Endothelial cell of umbilical vein (primary cell): Measurements from ENCODE around the gene CMTM8. TPM values are rescaled to one million over a fixed set of nuclear protein-coding genes. Genes with fewer than 3 reads are reported as not detected.
A peak's percentile ranks its signal among the peaks of the same experiment; 100 is the strongest.

Experiments used
- BruUV-seq: library from RNA; stranded (reverse); fragments of 400-500 nt; replicated peaks from 2 replicates; lab custom pipeline; 2021; lab: Mats Ljungman, UMichigan
- CTCF ChIA-PET: fragments of 300-600, 350-600 bp; sonication (Branson Sonifier 250); formaldehyde crosslinking; loops from one replicate; lab custom pipeline; 2021; ENCODE audit warnings: antibody characterized with exemption, inconsistent platforms; lab: Charles Lee
- POLR2A ChIA-PET: fragments of 300-600, 350-600 bp; sonication (Branson Sonifier 250); formaldehyde crosslinking; loops from one replicate; lab custom pipeline; 2021; ENCODE audit warnings: antibody characterized with exemption, inconsistent platforms; lab: Charles Lee
- DNase-seq: peaks from one replicate; pipeline ENCODE4 v3.0.0-alpha.2; 2011; ENCODE audit warnings: low read depth, low spot score
- FAIRE-seq: peaks from 2 replicates; lab custom pipeline; 2011; peaks lifted over from hg19 to GRCh38; lab: Jason Lieb, UNC
- H2AFZ ChIP-seq: 2 replicates; pipeline ENCODE4 v1.6.0; 2012; ENCODE audit warnings: low read depth, low read length, control low read depth, inconsistent platforms
- H3K27ac ChIP-seq: 2 replicates; pipeline ENCODE4 v1.5.1; 2011; ENCODE audit warnings: low read depth, mild to moderate bottlenecking, control low read depth, low read length, moderate library complexity; ENCODE audit not compliant: insufficient read depth
- H3K27me3 ChIP-seq, 2 experiments: 2 replicates each; pipeline versions ENCODE4 v1.6.0 to v1.6.1; 2011; ENCODE audit warnings: low read length in 2 of 2, mixed read lengths in 1 of 2; ENCODE audit not compliant: control insufficient read depth in 2 of 2, insufficient read depth in 2 of 2
- H3K36me3 ChIP-seq, 2 experiments: 2 replicates in 1 of 2; 3 replicates in 1 of 2; pipeline ENCODE4 v1.5.1; 2011; ENCODE audit warnings: low read length in 2 of 2, mild to moderate bottlenecking in 1 of 2, moderate library complexity in 1 of 2; ENCODE audit not compliant: control insufficient read depth in 2 of 2, insufficient read depth in 2 of 2; ENCODE audit errors: extremely low read depth in 1 of 2
- H3K4me1 ChIP-seq: 3 replicates; pipeline ENCODE4 v1.5.1; 2011; ENCODE audit warnings: mild to moderate bottlenecking, low read length; ENCODE audit not compliant: control insufficient read depth, insufficient read depth; ENCODE audit errors: extremely low read depth
- H3K4me2 ChIP-seq: 2 replicates; pipeline ENCODE4 v1.6.1; 2011; ENCODE audit warnings: low read length, control low read depth, mixed read lengths; ENCODE audit not compliant: insufficient read depth
- H3K4me3 ChIP-seq, 3 experiments: fragments of 200-600 bp in 1 of 3; sonication (generic), shearing (Covaris generic) in 1 of 3; replicated peaks in 1 of 3; 2 replicates each; pipeline ENCODE4 v1.5.1; 2011 to 2016; ENCODE audit warnings: control low read depth in 3 of 3, low read length in 3 of 3, mild to moderate bottlenecking in 2 of 3, inconsistent platforms in 1 of 3, low read depth in 1 of 3, moderate library complexity in 1 of 3; ENCODE audit not compliant: insufficient read depth in 1 of 3
- H3K79me2 ChIP-seq: 2 replicates; pipeline ENCODE4 v1.6.0; 2012; ENCODE audit warnings: low read length, inconsistent platforms; ENCODE audit not compliant: control insufficient read depth, insufficient read depth
- H3K9ac ChIP-seq: replicated peaks from 2 replicates; pipeline ENCODE3; 2011; ENCODE audit warnings: low read length, control low read depth; ENCODE audit not compliant: insufficient read depth; ENCODE audit errors: extremely low read depth
- H3K9me1 ChIP-seq: replicated peaks from 3 replicates; pipeline ENCODE4 v1.6.0; 2011; ENCODE audit warnings: mild to moderate bottlenecking, low read length; ENCODE audit not compliant: control insufficient read depth, insufficient read depth; ENCODE audit errors: extremely low read depth
- H3K9me3 ChIP-seq: replicated peaks from 2 replicates; pipeline ENCODE4 v1.5.1; 2012; ENCODE audit warnings: low read length, inconsistent platforms; ENCODE audit not compliant: control insufficient read depth, insufficient read depth
- H4K20me1 ChIP-seq: replicated peaks from 2 replicates; pipeline ENCODE3; 2011; ENCODE audit warnings: mild to moderate bottlenecking, low read length; ENCODE audit not compliant: control insufficient read depth, insufficient read depth; ENCODE audit errors: extremely low read depth
- CTCF ChIP-seq, 2 donors: IDR thresholded peaks; 1 replicate in 1 of 2; 2 replicates in 1 of 2; pipeline ENCODE4 v1.5.1; 2011; ENCODE audit warnings: low read length in 2 of 2, mild to moderate bottlenecking in 2 of 2, moderate library complexity in 2 of 2, control low read depth in 1 of 2, inconsistent platforms in 1 of 2, low read depth in 1 of 2; ENCODE audit not compliant: insufficient read depth in 1 of 2; ENCODE audit errors: extremely low read depth in 1 of 2
- EZH2 ChIP-seq: IDR thresholded peaks from 2 replicates; pipeline ENCODE4 v1.6.1; 2012; ENCODE audit warnings: borderline replicate concordance, low read depth, mild to moderate bottlenecking, moderate library complexity, low read length, inconsistent platforms; ENCODE audit not compliant: severe bottlenecking
- FOS ChIP-seq: IDR thresholded peaks from 2 replicates; pipeline ENCODE4 v1.6.1; 2011; ENCODE audit warnings: mild to moderate bottlenecking, low read length, moderate library complexity, borderline replicate concordance; ENCODE audit not compliant: insufficient read depth
- GATA2 ChIP-seq: IDR thresholded peaks from 2 replicates; pipeline ENCODE4 v1.7.0; 2011; ENCODE audit warnings: low read depth, mild to moderate bottlenecking, moderate library complexity, mixed read lengths, low read length; ENCODE audit not compliant: insufficient read length, insufficient read depth
- JUN ChIP-seq: IDR thresholded peaks from 2 replicates; pipeline ENCODE4 v1.6.1; 2011; ENCODE audit warnings: borderline replicate concordance, low read depth; ENCODE audit not compliant: insufficient read length, insufficient read depth
- MAX ChIP-seq: IDR thresholded peaks from 2 replicates; pipeline ENCODE4 v1.6.1; 2011; ENCODE audit not compliant: insufficient read depth, insufficient read length
- MYC ChIP-seq: IDR thresholded peaks from one replicate; pipeline ENCODE4 v1.6.1; 2011; ENCODE audit warnings: mild to moderate bottlenecking, low read depth, low read length
- POLR2A ChIP-seq: IDR thresholded peaks from 2 replicates; pipeline ENCODE4 v1.6.1; 2012; ENCODE audit warnings: low read depth, mild to moderate bottlenecking, control low read depth, low read length
- POLR2AphosphoS5 ChIP-seq: IDR thresholded peaks from 2 replicates; pipeline ENCODE4 v1.6.1; 2012; ENCODE audit warnings: low read depth, mild to moderate bottlenecking, control low read depth, low read length, moderate library complexity; ENCODE audit not compliant: insufficient read depth
- dilution Hi-C: fragments of 300-500 bp; cut with MboI; formaldehyde crosslinking; loops from one replicate; pipeline ENCODE4 v1.15.0; 2019; ENCODE audit warnings: low sequenced_read_pairs; ENCODE audit not compliant: extremely low pct_ligation_motif_present
- intact Hi-C: fragments of 100-400 bp; cut with micrococcal nuclease; formaldehyde crosslinking; loops from one replicate; pipeline ENCODE4 v1.10.0; 2022
- polyA plus RNA-seq, 4 experiments: library from polyadenylated mRNA; depleted of rRNA in 3 of 4; stranded (reverse) in 3 of 4; unstranded in 1 of 4; fragments of >200 nt; gene quantifications; 2 replicates each; pipeline versions ENCODE4 v1.2.1 to v1.2.3, GENCODE V29; 2011 to 2012; ENCODE audit warnings: missing spikeins in 1 of 4
- total RNA-seq: library from RNA; stranded (reverse); gene quantifications from 2 replicates; pipeline ENCODE4 v1.2.3, GENCODE V29; 2021

The CMTM8 gene
- total and polyA plus RNA-seq, 2 donors (not counting 3 experiments of a cell fraction or from before 2014, with no cell fraction given): 7.3 to 11.9 TPM

GRCh38 chr3:32193101-32193500 lies 45.4 kb upstream of the CMTM8 start:
- no peaks in the 10 kb centered on the region for H3K9me1 ChIP-seq
- BruUV-seq: no TSS peak
- no peaks in the 10 kb centered on the region for H3K36me3 ChIP-seq
- DNase-seq (no peak), FAIRE-seq (no peak)
- TF ChIP-seq MYC (no peak), GATA2 (no peak), MAX (no peak)
- H2AFZ ChIP-seq: no peak overlapping the region
- H3K27ac ChIP-seq: no peak overlapping the region
- no peak overlapping the region for H3K4me3 ChIP-seq
- no peaks in the 10 kb centered on the region for H3K4me1 ChIP-seq
- H3K4me2 ChIP-seq: no peak overlapping the region
- no peaks in the 10 kb centered on the region for H3K79me2 ChIP-seq
- H3K9ac ChIP-seq: no peak overlapping the region
- dilution Hi-C loops: no loop called here
- intact Hi-C loops: no loop called here
- peaks cover 0 to 7% of the 10 kb centered on the region in 2 experiments for H3K27me3 ChIP-seq
- H3K9me3 ChIP-seq: no peaks in the 10 kb centered on the region
- ChIA-PET POLR2A (no interaction called here), CTCF (interaction anchor here (1.2 to 1.3 kb wide), 2 partner anchors 47 to 275 kb away, joined by 3 read pairs; no protein-coding TSS in a partner anchor)
- no peaks in the 10 kb centered on the region for H4K20me1 ChIP-seq

- Histone ChIP-seq H3K9me3 (no peaks in the 10 kb centered on the region), H3K79me2 (no peaks in the 10 kb centered on the region), H3K4me3 (no peak overlapping the region), H3K36me3 (no peaks in the 10 kb centered on the region), H3K9ac (no peak overlapping the region), H4K20me1 (no peaks in the 10 kb centered on the region), H3K9me1 (no peaks in the 10 kb centered on the region), H3K27ac (no peak overlapping the region), H3K27me3 (peaks cover 0 to 7% of the 10 kb centered on the region in 2 experiments), H3K4me1 (no peaks in the 10 kb centered on the region), H2AFZ (no peak overlapping the region), H3K4me2 (no peak overlapping the region)
- TF ChIP-seq MAX (no peak), CTCF (IDR thresholded peaks at IDR 0.05; ENCODE audit: extremely low read depth in 1 of 2, insufficient read depth in 1 of 2, low read depth in 1 of 2, low read length in 2 of 2) (no peak), MYC (no peak), FOS (no peak), POLR2AphosphoS5 (no peak), EZH2 (no peak), GATA2 (no peak), JUN (no peak), POLR2A (no peak)
- ChIA-PET CTCF (no interaction called here), POLR2A (no interaction called here)
- peak; percentile 33 for DNase-seq
- BruUV-seq: no TSS peak
- dilution Hi-C loops (no loop called here), intact Hi-C loops (no loop called here)
- no peak for FAIRE-seq
These were observed 43.8 kb upstream of the CMTM8 start for GRCh38 chr3:32194653-32195052.
